Activated CD4-positive, alpha-beta T cell treated with anti-CD3 and anti-CD28 coated beads, Interleukin-2, amount 50 U/mL, for 48 hours (primary cell): Measurements from ENCODE around the gene LCN10.

ENCODE experiments used
- DNase-seq, 2 experiments: peaks; one replicate each; pipeline ENCODE4 v3.0.0-alpha.2; 2020

The LCN10 gene

GRCh38 chr9:136754059-136754572, 11.4 kb upstream of the LCN10 start:
- DNase-seq: no peak

GRCh38 chr9:136753371-136754058, 10.8 kb upstream of the LCN10 start:
- DNase-seq: no peak

GRCh38 chr9:136751814-136752213, 9.1 kb upstream of the LCN10 start:
- DNase-seq: no peak

GRCh38 chr9:136751244-136751643, 8.5 kb upstream of the LCN10 start:
- no peak for DNase-seq

- no peak for DNase-seq
These were observed 7.8 kb upstream of the LCN10 start for GRCh38 chr9:136750526-136750925.

- DNase-seq: no peak
These were observed 6.2 kb upstream of the LCN10 start for GRCh38 chr9:136748666-136749611.

- no peak for DNase-seq
These were observed 5.5 kb upstream of the LCN10 start, which contains the start of gene LCN6 for GRCh38 chr9:136748201-136748600. Gene LCN6, minus strand, starts transcription at chr9:136748525. Its CDS starts 42 bp downstream, at chr9:136748483.

GRCh38 chr9:136747161-136748060, 4.7 kb upstream of the LCN10 start:
- no peak for DNase-seq

- DNase-seq: no peak
These were observed 3.9 kb upstream of the LCN10 start for GRCh38 chr9:136746621-136747020.

GRCh38 chr9:136746155-136746490, 3.4 kb upstream of the LCN10 start:
- DNase-seq: no peak

GRCh38 chr9:136745389-136746154, 2.8 kb upstream of the LCN10 start:
- no peak for DNase-seq

- DNase-seq: no peak
These were observed 2.0 kb upstream of the LCN10 start for GRCh38 chr9:136744773-136745172.

- no peak for DNase-seq
These were observed 985 bp upstream of the LCN10 start for GRCh38 chr9:136743639-136744211.

GRCh38 chr9:136741883-136742571, 713 bp downstream of the LCN10 start:
- peak; percentile 67 to 75 for DNase-seq

GRCh38 chr9:136740971-136741882, 1.5 kb downstream of the LCN10 start:
- no peak for DNase-seq

- no peak for DNase-seq
These were observed 2.2 kb downstream of the LCN10 start for GRCh38 chr9:136740491-136740890.

GRCh38 chr9:136740069-136740468, 2.7 kb downstream of the LCN10 start:
- DNase-seq: no peak

GRCh38 chr9:136739509-136739908, 3.2 kb downstream of the LCN10 start:
- DNase-seq: no peak

- no peak for DNase-seq
These were observed 3.8 kb downstream of the LCN10 start for GRCh38 chr9:136738960-136739359.
